GM21786 (cell line): ENCODE data around the gene ASB16.
A peak's percentile ranks its signal among the peaks of the same experiment; 100 is the strongest.

Source experiments
- ATAC-seq: cut with Tn5 transposase; IDR thresholded peaks from one replicate; pipeline ENCODE4 v1.9.1; 2021; ENCODE audit not compliant: unreplicated experiment

ASB16 gene

GRCh38 chr17:44207319-44207718 is 36.8 kb downstream of the ASB16 start:
- ATAC-seq: no peak

- no peak for ATAC-seq
Observed at GRCh38 chr17:44207743-44208142, 37.2 kb downstream of the ASB16 start.

GRCh38 chr17:44209786-44210341 is 39.4 kb downstream of the ASB16 start:
- no peak for ATAC-seq

GRCh38 chr17:44210342-44211192 is 40.1 kb downstream of the ASB16 start:
- peak; percentile 67 for ATAC-seq

GRCh38 chr17:44211281-44212265 is 41.1 kb downstream of the ASB16 start:
- no peak for ATAC-seq

GRCh38 chr17:44212507-44213402 is 42.3 kb downstream of the ASB16 start:
- no peak for ATAC-seq

GRCh38 chr17:44213403-44214229 is 43.1 kb downstream of the ASB16 start:
- no peak for ATAC-seq

- ATAC-seq: no peak
Observed at GRCh38 chr17:44214230-44214494, 43.7 kb downstream of the ASB16 start.

- no peak for ATAC-seq
Observed at GRCh38 chr17:44214896-44215295, 44.4 kb downstream of the ASB16 start.

GRCh38 chr17:44216173-44216572 is 45.7 kb downstream of the ASB16 start:
- peak; percentile 27 for ATAC-seq

GRCh38 chr17:44216694-44217093 is 46.2 kb downstream of the ASB16 start:
- no peak for ATAC-seq

GRCh38 chr17:44217738-44218343 is 47.3 kb downstream of the ASB16 start:
- no peak for ATAC-seq

- peak; percentile 30 for ATAC-seq
Observed at GRCh38 chr17:44218344-44219107, 48.0 kb downstream of the ASB16 start.

GRCh38 chr17:44219108-44219615 is 48.7 kb downstream of the ASB16 start:
- peak; percentile 15 for ATAC-seq

- ATAC-seq: no peak
Observed at GRCh38 chr17:44219616-44220212, 49.2 kb downstream of the ASB16 start, which contains the start of gene UBTF. Gene UBTF (minus strand): TSS chr17:44219675. CDS start chr17:44218229, 1,446 bp downstream.

GRCh38 chr17:44220213-44221083 is 49.9 kb downstream of the ASB16 start:
- ATAC-seq: no peak
